RWPE1 (cell line): Measurements from ENCODE around the gene GALNT18.
A peak's percentile ranks its signal among the peaks of the same experiment; 100 is the strongest.
"Not testable (repeated sequence)": the region's sequence is repeated elsewhere in the genome, so short reads cannot be mapped to it uniquely, and the experiment has no call there.

ENCODE experiments used
- CTCF ChIA-PET: fragments of 350-600 bp; sonication (Branson Sonifier 250); formaldehyde crosslinking; extraction: SDS; loops from one replicate; lab custom pipeline; 2021; lab: Yijun Ruan, JAX
- POLR2A ChIA-PET: fragments of 400-600 bp; formaldehyde crosslinking; extraction: SDS; loops from one replicate; lab custom pipeline; 2020; ENCODE audit warnings: antibody characterized with exemption; ENCODE audit not compliant: low non-redundant PET; lab: Yijun Ruan, JAX
- DNase-seq: peaks from one replicate; pipeline ENCODE4 v3.0.0; 2012; ENCODE audit warnings: low spot score
- H3K27ac ChIP-seq: fragments of 450-650 bp; 2 replicates; pipeline ENCODE4 v1.5.1; 2017
- TF ChIP-seq, protein P1 (sequence below): fragments of 450-650 bp; conservative IDR thresholded peaks from 2 replicates; pipeline ENCODE4 v1.5.1; 2017; ENCODE audit warnings: low read depth, mild to moderate bottlenecking

GALNT18 gene

DNA sequence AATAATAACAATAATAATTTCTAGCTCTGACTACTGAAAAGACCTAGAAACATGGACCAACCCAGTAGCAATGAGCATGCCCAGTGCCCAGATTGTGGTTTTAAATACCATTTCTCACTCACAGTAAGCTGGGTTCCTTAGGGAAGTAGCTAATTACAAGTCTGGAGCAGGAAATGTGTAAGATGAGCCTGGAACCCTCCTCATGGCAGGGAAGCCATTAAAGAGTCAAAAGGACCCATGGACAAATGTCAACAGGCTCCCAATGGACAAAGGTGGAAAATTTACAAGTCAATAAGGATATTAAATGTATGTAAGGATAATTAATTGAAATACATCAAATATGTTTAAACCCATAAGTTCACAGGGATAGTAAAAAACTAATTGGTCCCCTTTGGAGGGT, 258.1 kb downstream of the GALNT18 start:
- DNase-seq, result no peak
- POLR2A ChIA-PET, result no interaction called here
- TF ChIP-seq, protein P1, sequence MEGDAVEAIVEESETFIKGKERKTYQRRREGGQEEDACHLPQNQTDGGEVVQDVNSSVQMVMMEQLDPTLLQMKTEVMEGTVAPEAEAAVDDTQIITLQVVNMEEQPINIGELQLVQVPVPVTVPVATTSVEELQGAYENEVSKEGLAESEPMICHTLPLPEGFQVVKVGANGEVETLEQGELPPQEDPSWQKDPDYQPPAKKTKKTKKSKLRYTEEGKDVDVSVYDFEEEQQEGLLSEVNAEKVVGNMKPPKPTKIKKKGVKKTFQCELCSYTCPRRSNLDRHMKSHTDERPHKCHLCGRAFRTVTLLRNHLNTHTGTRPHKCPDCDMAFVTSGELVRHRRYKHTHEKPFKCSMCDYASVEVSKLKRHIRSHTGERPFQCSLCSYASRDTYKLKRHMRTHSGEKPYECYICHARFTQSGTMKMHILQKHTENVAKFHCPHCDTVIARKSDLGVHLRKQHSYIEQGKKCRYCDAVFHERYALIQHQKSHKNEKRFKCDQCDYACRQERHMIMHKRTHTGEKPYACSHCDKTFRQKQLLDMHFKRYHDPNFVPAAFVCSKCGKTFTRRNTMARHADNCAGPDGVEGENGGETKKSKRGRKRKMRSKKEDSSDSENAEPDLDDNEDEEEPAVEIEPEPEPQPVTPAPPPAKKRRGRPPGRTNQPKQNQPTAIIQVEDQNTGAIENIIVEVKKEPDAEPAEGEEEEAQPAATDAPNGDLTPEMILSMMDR, result no peak
- H3K27ac ChIP-seq, result no peak overlapping the region
- CTCF ChIA-PET, result no interaction called here

DNA sequence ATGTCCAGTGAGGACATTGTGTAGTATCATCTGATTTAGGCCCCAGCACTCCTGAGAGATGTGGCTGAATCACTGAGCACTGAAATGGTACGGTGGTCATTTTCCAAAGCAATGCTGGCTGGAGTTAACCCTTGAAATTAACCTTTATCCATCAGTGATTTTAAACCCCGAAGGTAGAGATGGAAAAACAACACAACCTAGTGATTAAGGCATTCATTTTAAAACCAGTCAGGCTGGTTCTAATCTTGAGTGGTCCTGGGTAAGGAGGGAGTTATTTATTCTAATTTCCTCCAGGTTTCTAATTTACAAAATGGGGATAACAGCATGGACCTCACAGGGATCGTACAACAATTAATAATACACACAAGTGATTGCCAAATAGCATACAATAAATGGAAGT, 262.2 kb downstream of the GALNT18 start:
- ChIA-PET POLR2A (no interaction called here), CTCF (no interaction called here)
- TF ChIP-seq, protein P1, result no peak
- H3K27ac ChIP-seq, result no peak overlapping the region
- no peak for DNase-seq

DNA sequence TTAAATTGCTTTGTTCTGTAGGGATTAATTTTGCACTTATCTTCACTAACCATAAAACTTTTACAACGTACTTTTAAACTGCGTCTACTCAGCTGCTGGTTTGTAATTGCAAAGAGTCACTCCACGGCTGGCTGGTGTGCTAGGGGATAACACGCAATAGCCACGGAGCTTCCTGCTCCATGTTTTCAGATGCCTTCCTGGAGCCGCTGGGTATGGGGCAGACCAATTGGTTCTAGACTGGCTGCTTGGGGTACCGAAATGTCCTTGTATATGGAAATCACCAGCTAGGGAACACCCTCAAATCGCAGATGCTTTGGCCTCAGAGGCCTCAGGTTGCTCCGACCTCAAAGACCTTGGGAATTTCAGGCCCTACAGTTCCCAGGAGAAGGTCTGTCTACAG, 265.0 kb downstream of the GALNT18 start:
- DNase-seq, result no peak
- H3K27ac ChIP-seq, result no peak overlapping the region
- CTCF ChIA-PET, result interaction anchor here (0.5 kb wide), 1 partner anchor 313 kb away, joined by 3 read pairs; no protein-coding TSS in a partner anchor
- TF ChIP-seq, protein P1, result no peak
- POLR2A ChIA-PET, result no interaction called here

DNA sequence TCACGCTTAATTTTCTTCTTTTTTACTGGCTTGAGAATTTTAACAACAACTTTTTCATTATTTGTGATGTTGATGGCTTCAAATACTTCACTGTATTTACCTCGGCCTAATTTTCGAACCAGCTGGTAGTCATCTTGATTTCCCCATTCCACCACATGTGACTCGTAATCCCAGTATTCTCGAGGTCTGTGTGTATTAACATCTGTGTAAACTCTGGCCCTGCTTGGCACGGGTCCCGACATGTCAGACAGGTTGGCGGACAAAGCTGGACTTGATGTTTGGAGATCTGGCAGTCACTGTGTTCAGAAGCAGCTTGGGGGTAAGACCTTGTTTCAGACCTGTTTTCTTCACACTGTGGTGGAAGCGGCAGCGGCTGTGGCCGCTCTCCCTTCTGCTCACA, 268.9 kb downstream of the GALNT18 start, which contains the start of gene CSNK2A3:
Gene CSNK2A3, minus strand, starts transcription at position 373 of the 400 bp plus-strand sequence. Its CDS starts 131 bp downstream, at position 242.
- DNase-seq, POLR2A ChIA-PET, H3K27ac ChIP-seq: not testable (repeated sequence)
- CTCF ChIA-PET, result interaction anchor here (0.5 kb wide), 1 partner anchor 1710 kb away, joined by 6 read pairs; no protein-coding TSS in a partner anchor

DNA sequence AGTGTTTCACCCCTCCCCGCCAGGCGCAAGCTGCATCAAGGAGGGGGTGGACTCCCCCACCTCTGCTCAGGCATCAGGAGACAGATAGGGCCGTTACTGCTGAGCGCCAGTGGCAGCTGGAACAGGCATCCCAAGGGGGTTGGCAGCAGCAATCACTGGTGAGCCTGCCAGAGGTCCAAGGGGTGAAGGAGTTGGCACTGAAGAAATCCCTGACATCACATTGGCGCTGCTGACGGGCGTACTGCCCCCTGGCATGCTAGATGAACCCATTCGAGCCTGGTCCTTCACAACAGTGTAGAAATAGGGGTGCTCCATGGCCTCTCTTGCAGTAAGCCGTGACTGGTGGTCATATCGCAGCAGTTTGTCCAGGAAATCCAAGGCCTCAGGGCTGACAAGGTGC, 270.0 kb downstream of the GALNT18 start:
- CTCF ChIA-PET, H3K27ac ChIP-seq, POLR2A ChIA-PET, DNase-seq: not testable (repeated sequence)

DNA sequence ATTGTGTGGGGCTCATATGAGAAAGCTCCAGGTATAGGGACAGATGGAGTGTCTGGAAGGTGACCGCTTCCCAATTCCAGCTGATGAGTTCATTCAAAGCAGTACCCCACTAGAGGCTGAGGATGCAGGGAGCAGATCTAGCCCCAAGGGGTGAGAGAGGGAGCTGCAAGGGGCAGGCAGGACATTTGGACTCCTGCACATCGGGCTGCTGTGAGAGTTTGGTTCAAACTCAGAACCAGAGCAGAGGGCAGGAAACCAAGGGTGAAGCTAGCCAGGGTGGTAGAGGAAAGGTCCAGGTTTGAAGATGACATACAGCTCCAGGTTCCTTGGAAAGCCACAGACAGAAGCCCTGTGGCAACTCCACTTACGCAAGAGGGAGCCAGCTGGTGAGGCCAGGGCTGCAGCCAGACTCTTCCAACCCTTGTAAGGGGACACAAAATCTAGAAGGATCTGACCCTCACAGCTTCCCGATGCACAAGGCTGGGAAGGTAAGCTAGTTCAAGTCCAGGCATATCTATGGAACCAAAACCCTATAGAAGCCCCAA, 270.7 kb downstream of the GALNT18 start:
- TF ChIP-seq, protein P1, result no peak
- POLR2A ChIA-PET, result no interaction called here
- CTCF ChIA-PET, result interaction anchor here (0.7 kb wide), 1 partner anchor 261 kb away, joined by 3 read pairs; no protein-coding TSS in a partner anchor
- H3K27ac ChIP-seq, result no peak overlapping the region
- no peak for DNase-seq

DNA sequence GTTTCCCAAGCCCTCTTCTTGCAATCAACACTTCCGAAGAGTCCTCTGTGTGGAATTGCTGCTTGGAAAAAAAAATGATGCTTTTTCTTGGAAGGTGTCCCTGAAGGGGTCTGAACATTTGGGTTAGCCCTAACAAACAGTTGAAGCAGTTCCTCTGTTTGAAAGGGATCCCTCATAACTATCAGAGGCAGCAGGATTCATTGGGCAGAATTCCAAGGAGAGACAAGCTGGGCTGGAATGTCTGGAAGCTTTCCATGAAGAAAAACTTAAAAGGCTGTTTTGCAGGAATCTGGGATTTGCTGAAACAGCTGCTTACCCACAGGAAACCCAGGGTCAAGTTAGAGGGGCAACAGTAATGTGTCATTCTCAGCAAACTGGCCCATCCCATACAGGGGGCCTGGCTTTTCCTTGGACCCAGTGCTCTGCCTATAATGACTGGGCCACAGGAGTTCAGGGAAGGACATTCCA, 271.9 kb downstream of the GALNT18 start:
- peak overlapping the region; percentile 45; the same call in 1 of the 2 replicates for H3K27ac ChIP-seq
- CTCF ChIA-PET, result no interaction called here
- peak; percentile 26 for DNase-seq
- POLR2A ChIA-PET, result no interaction called here
- TF ChIP-seq, protein P1, result no peak
